A549 (cell line): ENCODE results near the gene UQCR11. TPM values are rescaled to one million over a fixed set of nuclear protein-coding genes. Genes with fewer than 3 reads are reported as not detected.

Experiments used
- ATAC-seq, 2 experiments: fragments of 200-7000 bp in 1 of 2; fragments of >200 bp in 1 of 2; cut with Nextera tagmentation in 1 of 2; cut with Tn5 transposase in 1 of 2; 3 replicates each; pipeline versions ENCODE4 v1.8.0 to v1.9.1; 2018 to 2020; ENCODE audit warnings: mild to moderate bottlenecking in 1 of 2, moderate library complexity in 1 of 2
- CTCF ChIA-PET: fragments of 300-600 bp; sonication (Branson Sonifier 250); formaldehyde crosslinking; extraction: SDS; loops from one replicate; lab custom pipeline; 2021; ENCODE audit warnings: antibody characterized with exemption, inconsistent platforms; lab: Yijun Ruan, JAX
- POLR2A ChIA-PET: fragments of 350-600 bp; formaldehyde crosslinking; extraction: SDS; loops from one replicate; lab custom pipeline; 2021; ENCODE audit warnings: antibody characterized with exemption, inconsistent platforms; lab: Yijun Ruan, JAX
- DNase-seq, 2 experiments: peaks; one replicate each; pipeline versions ENCODE4 v3.0.0 to v3.0.0-alpha.2; 2011 to 2016; ENCODE audit warnings: low read depth in 1 of 2, low spot score in 1 of 2
- FAIRE-seq: peaks from 2 replicates; lab custom pipeline; 2011; peaks lifted over from hg19 to GRCh38; lab: Jason Lieb, UNC
- H3K27ac ChIP-seq, 2 experiments: fragments of >200 bp; sonication (Bioruptor Twin); formaldehyde crosslinking; 3 replicates each; pipeline ENCODE4 v1.5.1; 2016 to 2017
- H3K4me1 ChIP-seq: fragments of >200 bp; sonication (Bioruptor Twin); formaldehyde crosslinking; 3 replicates; pipeline ENCODE4 v1.6.1; 2016
- H3K4me2 ChIP-seq: fragments of >200 bp; sonication (Bioruptor Twin); formaldehyde crosslinking; 3 replicates; pipeline ENCODE4 v1.6.1; 2016
- H3K4me3 ChIP-seq: fragments of >200 bp; sonication (Bioruptor Twin); formaldehyde crosslinking; 3 replicates; pipeline ENCODE4 v1.5.1; 2016
- H3K9me3 ChIP-seq: fragments of >200 bp; sonication (Bioruptor Twin); formaldehyde crosslinking; 3 replicates; pipeline ENCODE4 v1.6.1; 2016
- CHD4 ChIP-seq: fragments of 200-600 bp; sonication (generic); IDR thresholded peaks from 2 replicates; pipeline ENCODE4 v1.6.1; 2016; ENCODE audit warnings: antibody characterized with exemption, mild to moderate bottlenecking, borderline replicate concordance
- FOSB ChIP-seq: fragments of 250-450 bp; sonication (Bioruptor Pico); IDR thresholded peaks from 2 replicates; pipeline ENCODE4 v1.5.0; 2020; ENCODE audit warnings: mild to moderate bottlenecking, moderate library complexity
- FOSL2 ChIP-seq, 2 experiments: fragments of 450-650 bp in 1 of 2; fragments of >200 bp in 1 of 2; sonication (Bioruptor Twin) in 1 of 2; formaldehyde crosslinking; IDR thresholded peaks; 2 replicates each; pipeline versions ENCODE4 v1.5.0 to v1.6.1; 2016 to 2020; ENCODE audit warnings: mild to moderate bottlenecking in 1 of 2, moderate library complexity in 1 of 2
- FOXS1 ChIP-seq: fragments of 250-450 bp; sonication (Bioruptor Pico); IDR thresholded peaks from 2 replicates; pipeline ENCODE4 v1.5.0; 2020; ENCODE audit warnings: mild to moderate bottlenecking, moderate library complexity
- HDAC2 ChIP-seq: fragments of 200-600 bp; sonication (generic); IDR thresholded peaks from 2 replicates; pipeline ENCODE4 v1.6.1; 2016
- HES2 ChIP-seq: fragments of >200 bp; sonication (Bioruptor Twin); formaldehyde crosslinking; IDR thresholded peaks from 2 replicates; pipeline ENCODE4 v1.6.1; 2016
- HMGXB4 ChIP-seq: fragments of 250-450 bp; sonication (Bioruptor Pico); IDR thresholded peaks from 2 replicates; pipeline ENCODE4 v1.5.0; 2021; ENCODE audit warnings: mild to moderate bottlenecking, moderate library complexity, borderline replicate concordance
- KDM1A ChIP-seq: fragments of 200-600 bp; sonication (generic); IDR thresholded peaks from 2 replicates; pipeline ENCODE4 v1.6.1; 2016; ENCODE audit warnings: low read depth, mild to moderate bottlenecking
- MAZ ChIP-seq: fragments of 150-350 bp; IDR thresholded peaks from 2 replicates; pipeline ENCODE4 v1.6.1; 2014; ENCODE audit warnings: antibody characterized with exemption, low read depth, low read length, borderline replicate concordance
- NFE2L2 ChIP-seq: fragments of 150-350 bp; conservative IDR thresholded peaks from 2 replicates; pipeline ENCODE4 v1.6.1; 2014; ENCODE audit warnings: low read length
- PBX3 ChIP-seq: IDR thresholded peaks from 2 replicates; pipeline ENCODE4 v1.6.1; 2012
- POLR2A ChIP-seq: IDR thresholded peaks from 2 replicates; pipeline ENCODE4 v1.6.1; 2012; ENCODE audit warnings: mild to moderate bottlenecking, low read length
- POLR2AphosphoS2 ChIP-seq: conservative IDR thresholded peaks from 2 replicates; pipeline ENCODE4 v1.6.1; 2012; ENCODE audit warnings: low read length, improper control_type of control experiment, inconsistent platforms
- REST ChIP-seq: fragments of 200-600 bp; sonication (generic); IDR thresholded peaks from 2 replicates; pipeline ENCODE4 v1.6.1; 2016; ENCODE audit warnings: antibody characterized with exemption, mild to moderate bottlenecking, moderate library complexity
- RNF2 ChIP-seq: fragments of 200-600 bp; sonication (generic); IDR thresholded peaks from 2 replicates; pipeline ENCODE4 v1.6.1; 2016; ENCODE audit warnings: low read depth, mild to moderate bottlenecking, antibody characterized with exemption, moderate library complexity, borderline replicate concordance
- ZFP36 ChIP-seq: fragments of 450-650 bp; IDR thresholded peaks from 2 replicates; pipeline ENCODE4 v1.6.1; 2014; ENCODE audit warnings: borderline replicate concordance; ENCODE audit not compliant: partially characterized antibody
- ZNF302 ChIP-seq: fragments of 250-450 bp; sonication (Bioruptor Pico); IDR thresholded peaks from 2 replicates; pipeline ENCODE4 v1.9.0; 2021; ENCODE audit warnings: inconsistent platforms, mild to moderate bottlenecking, moderate library complexity
- ZSCAN20 ChIP-seq: fragments of 250-450 bp; sonication (Bioruptor Pico); IDR thresholded peaks from 2 replicates; pipeline ENCODE4 v1.8.0; 2022; ENCODE audit warnings: mild to moderate bottlenecking, moderate library complexity
- WGBS: methylation state at CpG from one replicate; pipeline ENCODE4 v1.1.6; 2017; ENCODE audit errors: missing lambda C conversion rate; 5-methylcytosine and 5-hydroxymethylcytosine counted together
- polyA plus RNA-seq, 4 experiments: library from polyadenylated mRNA; depleted of rRNA in 3 of 4; stranded (reverse); fragments of >200 nt; fragmentation: RNase III in 1 of 4; extraction: RNeasy Plus Mini Kit Qiagen cat#74134 plus additional on column Dnase treatment in 1 of 4; gene quantifications; 2 replicates in 3 of 4; 3 replicates in 1 of 4; pipeline ENCODE4 v1.2.3, GENCODE V29; 2011 to 2017
- TF ChIP-seq, protein P1 (sequence below): fragments of >200 bp; sonication (Bioruptor Twin); formaldehyde crosslinking; IDR thresholded peaks from 3 replicates; pipeline ENCODE4 v1.5.1; 2016

Gene UQCR11
- polyA plus RNA-seq, 2 of the 4 experiments (the other 2 are of a cell fraction), result 111 to 152 TPM

GRCh38 chr19:1634938-1635243 lies 29.6 kb upstream of the UQCR11 start:
- Histone ChIP-seq H3K27ac (no peak overlapping the region), H3K4me3 (no peak overlapping the region), H3K9me3 (peaks cover 4% of the 10 kb centered on the region; the same call in 1 of the 3 replicates), H3K4me1 (peaks cover 14% of the 10 kb centered on the region), H3K4me2 (no peak overlapping the region)
- no peak for FAIRE-seq
- no peak for DNase-seq
- CTCF ChIA-PET, result interaction anchor here (1.2 kb wide), 1 partner anchor 11 kb away, joined by 4 read pairs; no protein-coding TSS in a partner anchor
- 100% methylated on average over 5 of the region's 5 CpGs for WGBS
- POLR2A ChIA-PET, result no interaction called here
- ATAC-seq, result no peak
- no peak for TF ChIP-seq POLR2A
- TF ChIP-seq CHD4, result no peak
- no peak for TF ChIP-seq KDM1A
- TF ChIP-seq HES2, result no peak
- no peak for TF ChIP-seq MAZ
- TF ChIP-seq HDAC2, result no peak
- no peak for TF ChIP-seq NFE2L2
- no peak for TF ChIP-seq ZNF302 (CRISPR knock-in tag)
- no peak for TF ChIP-seq FOSB (CRISPR knock-in tag)
- TF ChIP-seq FOXS1 (CRISPR knock-in tag), result no peak
- TF ChIP-seq HMGXB4 (CRISPR knock-in tag), result no peak
- TF ChIP-seq RNF2, result no peak
- TF ChIP-seq FOSL2 (IDR thresholded peaks at IDR 0.05), result no peak
- no peak for TF ChIP-seq FOSL2 (CRISPR knock-in tag; IDR thresholded peaks at IDR 0.05)
- no peak for TF ChIP-seq REST
- no peak for TF ChIP-seq ZFP36
- TF ChIP-seq ZSCAN20 (CRISPR knock-in tag), result no peak
- TF ChIP-seq POLR2AphosphoS2, result no peak
- TF ChIP-seq, protein P1, sequence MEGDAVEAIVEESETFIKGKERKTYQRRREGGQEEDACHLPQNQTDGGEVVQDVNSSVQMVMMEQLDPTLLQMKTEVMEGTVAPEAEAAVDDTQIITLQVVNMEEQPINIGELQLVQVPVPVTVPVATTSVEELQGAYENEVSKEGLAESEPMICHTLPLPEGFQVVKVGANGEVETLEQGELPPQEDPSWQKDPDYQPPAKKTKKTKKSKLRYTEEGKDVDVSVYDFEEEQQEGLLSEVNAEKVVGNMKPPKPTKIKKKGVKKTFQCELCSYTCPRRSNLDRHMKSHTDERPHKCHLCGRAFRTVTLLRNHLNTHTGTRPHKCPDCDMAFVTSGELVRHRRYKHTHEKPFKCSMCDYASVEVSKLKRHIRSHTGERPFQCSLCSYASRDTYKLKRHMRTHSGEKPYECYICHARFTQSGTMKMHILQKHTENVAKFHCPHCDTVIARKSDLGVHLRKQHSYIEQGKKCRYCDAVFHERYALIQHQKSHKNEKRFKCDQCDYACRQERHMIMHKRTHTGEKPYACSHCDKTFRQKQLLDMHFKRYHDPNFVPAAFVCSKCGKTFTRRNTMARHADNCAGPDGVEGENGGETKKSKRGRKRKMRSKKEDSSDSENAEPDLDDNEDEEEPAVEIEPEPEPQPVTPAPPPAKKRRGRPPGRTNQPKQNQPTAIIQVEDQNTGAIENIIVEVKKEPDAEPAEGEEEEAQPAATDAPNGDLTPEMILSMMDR, result no peak
- TF ChIP-seq PBX3, result no peak
